ENCODE data around the gene NOXA1. TPM values are rescaled to one million over a fixed set of nuclear protein-coding genes. Genes with fewer than 3 reads are reported as not detected.
A peak's percentile ranks its signal among the peaks of the same experiment; 100 is the strongest.

The NOXA1 gene
- total and polyA plus RNA-seq, 9 of the 15 experiments (the other 6 are each of a cell fraction or from before 2014, with no cell fraction given), result 0.07 to 1.2 (median 0.20) TPM; not detected in 4

- no peak for FAIRE-seq
- intact Hi-C loops (cut with micrococcal nuclease) (loop anchor here (10.0 kb wide), 1 partner anchor 93 kb away; no protein-coding TSS in a partner anchor), in situ Hi-C loops (cut with MboI) (no loop called here)
- Histone ChIP-seq H3K4me2 (ENCODE audit: insufficient read depth, low read length) (peak within 1 kb of the TSS; percentile 58; the same call in 1 of the 2 replicates), H3K4me1 (replicated peaks in 1 of 2; ENCODE audit: control insufficient read depth in 2 of 2, insufficient read depth in 2 of 2, low read length in 2 of 2) (peaks cover 10 to 49% of the 10 kb centered on the region in 2 experiments), H4K20me1 (replicated peaks; ENCODE audit: control insufficient read depth, insufficient read depth, low read length) (no peaks in the 10 kb centered on the region), H3K27ac (ENCODE audit: extremely low read depth, low read depth, low read length) (no peak within 1 kb of the TSS), H3K79me2 (ENCODE audit: control insufficient read depth, insufficient read depth, low read length) (no peaks in the 10 kb centered on the region), H2AFZ (ENCODE audit: low read depth, low read length) (no peak within 1 kb of the TSS), H3K9ac (ENCODE audit: insufficient read depth in 1 of 2, low read depth in 2 of 2, low read length in 2 of 2) (peak within 1 kb of the TSS in 1 of 2 experiments; percentile 14; a peak in 2 of 4 replicates), H3K27me3 (ENCODE audit: control insufficient read depth in 2 of 2, insufficient read depth in 2 of 2, low read length in 2 of 2) (no peaks in the 10 kb centered on the region), H3K9me1 (ENCODE audit: control insufficient read depth, insufficient read depth, low read length) (no peaks in the 10 kb centered on the region), H3K36me3 (ENCODE audit: control insufficient read depth, insufficient read depth, low read length) (no peaks in the 10 kb centered on the region), H3K9me3 (replicated peaks; ENCODE audit: control insufficient read depth, insufficient read depth, low read depth, low read length) (no peaks in the 10 kb centered on the region), H3K4me3 (peak within 1 kb of the TSS; percentile 47)
- POLR2A ChIA-PET, result interaction anchor here (0.6 kb wide), 2 partner anchors 10 to 165 kb away, joined by 3 read pairs; no protein-coding TSS in a partner anchor
- CTCF ChIA-PET (ENCODE audit: low intra/inter-chr PET ratio), result no interaction called here
- WGBS (ENCODE audit: insufficient coverage, low coverage, missing lambda C conversion rate), result 2% methylated on average over 26 of the region's 62 CpGs
- no TSS peak for BruUV-seq (replicated peaks)
- peak; percentile 71 to 79 (median 76) for DNase-seq (ENCODE audit: extremely low read depth in 1 of 4, low spot score in 3 of 4)
- peak; percentile 87 for ATAC-seq
- 0 out of 2 replicates have a peak, but pooled peaks have one; percentile 17 for TF ChIP-seq L3MBTL2 (IDR thresholded peaks at IDR 0.05)
- peak; percentile 23; the same call in 1 of the 2 replicates for TF ChIP-seq NFIC (IDR thresholded peaks at IDR 0.05)
- TF ChIP-seq GATAD2A (IDR thresholded peaks at IDR 0.05), result 0 out of 2 replicates have a peak, but pooled peaks have one; percentile 20
- peak; percentile 22; the same call in 1 of the 2 replicates for TF ChIP-seq PHF8 (IDR thresholded peaks at IDR 0.05; ENCODE audit: borderline replicate concordance, low read length)
- TF ChIP-seq MAX (CRISPR knock-in tag; IDR thresholded peaks at IDR 0.05), result 0 out of 2 replicates have a peak, but pooled peaks have one; percentile 23
- TF ChIP-seq USF2 (CRISPR knock-in tag; IDR thresholded peaks at IDR 0.05), result peak; percentile 31; the same call in 1 of the 2 replicates
- TF ChIP-seq ZFX (CRISPR knock-in tag; IDR thresholded peaks at IDR 0.05), result 0 out of 2 replicates have a peak, but pooled peaks have one; percentile 13
- TF ChIP-seq CBFA2T2 (conservative IDR thresholded peaks at IDR 0.05), result peak; percentile 39; the same call in 1 of the 2 replicates
- TF ChIP-seq EGR1 (conservative IDR thresholded peaks at IDR 0.05), result peak; percentile 47
- TF ChIP-seq TBL1XR1 (IDR thresholded peaks at IDR 0.05; ENCODE audit: low read length in 2 of 2), result no peak
- TF ChIP-seq CTBP1 (IDR thresholded peaks at IDR 0.05; ENCODE audit: borderline replicate concordance), result peak; percentile 76; the same call in 1 of the 2 replicates
- TF ChIP-seq MAZ (CRISPR knock-in tag; conservative IDR thresholded peaks at IDR 0.05 in 1 of 2, IDR thresholded peaks at IDR 0.05 in 1 of 2), result peak in 1 of 2 experiments; percentile 73; a peak in 2 of 4 replicates
- peak; percentile 71; the same call in 1 of the 2 replicates for TF ChIP-seq KLF13 (tag; IDR thresholded peaks at IDR 0.05; ENCODE audit: borderline replicate concordance, low read depth)
- TF ChIP-seq VEZF1 (CRISPR knock-in tag; IDR thresholded peaks at IDR 0.05), result peak; percentile 75
- TF ChIP-seq CXXC5 (CRISPR knock-in tag; IDR thresholded peaks at IDR 0.05), result 0 out of 2 replicates have a peak, but pooled peaks have one; percentile 20
- peak; percentile 54 to 83; a peak in 2 of 4 replicates for TF ChIP-seq SIN3A (IDR thresholded peaks at IDR 0.05; ENCODE audit: borderline replicate concordance in 2 of 2, control insufficient read depth in 1 of 2, low read depth in 2 of 2, low read length in 2 of 2)
- no peak for TF ChIP-seq KAT7 (CRISPR knock-in tag; IDR thresholded peaks at IDR 0.05; ENCODE audit: borderline replicate concordance)
- 0 out of 4 replicates have a peak, but pooled peaks of 1 of the 2 experiments have one; percentile 34 for TF ChIP-seq NRF1 (conservative IDR thresholded peaks at IDR 0.05 in 1 of 2, IDR thresholded peaks at IDR 0.05 in 1 of 2)
- peak; percentile 42 for TF ChIP-seq CBFA2T3 (IDR thresholded peaks at IDR 0.05)
These were observed 18.2 kb downstream of the NOXA1 start, which contains the start of gene ENTPD8 for GRCh38 chr9:137441289-137441934. Gene ENTPD8, minus strand, starts transcription at chr9:137441357. Its CDS starts 3,072 bp downstream, at chr9:137438285.
